PC-3 (cell line): Measurements from ENCODE around the gene INF2.

Experiments
- EZH2 ChIP-seq: fragments of 300-600 bp; sonication (generic); IDR thresholded peaks from one replicate; pipeline ENCODE4 v1.6.1; 2017; ENCODE audit warnings: antibody characterized with exemption, mild to moderate bottlenecking, low read length; ENCODE audit not compliant: unreplicated experiment
- EZH2phosphoT487 ChIP-seq: fragments of 300-600 bp; sonication (generic); IDR thresholded peaks from 2 replicates; pipeline ENCODE4 v1.6.1; 2018; ENCODE audit warnings: mild to moderate bottlenecking, antibody characterized with exemption, low read length, borderline replicate concordance
- TF ChIP-seq, protein P1 (sequence below): fragments of 300-600 bp; sonication (generic); conservative IDR thresholded peaks from 2 replicates; pipeline ENCODE4 v1.5.1; 2017; ENCODE audit warnings: antibody characterized with exemption, low read depth, mild to moderate bottlenecking, low read length

DNA sequence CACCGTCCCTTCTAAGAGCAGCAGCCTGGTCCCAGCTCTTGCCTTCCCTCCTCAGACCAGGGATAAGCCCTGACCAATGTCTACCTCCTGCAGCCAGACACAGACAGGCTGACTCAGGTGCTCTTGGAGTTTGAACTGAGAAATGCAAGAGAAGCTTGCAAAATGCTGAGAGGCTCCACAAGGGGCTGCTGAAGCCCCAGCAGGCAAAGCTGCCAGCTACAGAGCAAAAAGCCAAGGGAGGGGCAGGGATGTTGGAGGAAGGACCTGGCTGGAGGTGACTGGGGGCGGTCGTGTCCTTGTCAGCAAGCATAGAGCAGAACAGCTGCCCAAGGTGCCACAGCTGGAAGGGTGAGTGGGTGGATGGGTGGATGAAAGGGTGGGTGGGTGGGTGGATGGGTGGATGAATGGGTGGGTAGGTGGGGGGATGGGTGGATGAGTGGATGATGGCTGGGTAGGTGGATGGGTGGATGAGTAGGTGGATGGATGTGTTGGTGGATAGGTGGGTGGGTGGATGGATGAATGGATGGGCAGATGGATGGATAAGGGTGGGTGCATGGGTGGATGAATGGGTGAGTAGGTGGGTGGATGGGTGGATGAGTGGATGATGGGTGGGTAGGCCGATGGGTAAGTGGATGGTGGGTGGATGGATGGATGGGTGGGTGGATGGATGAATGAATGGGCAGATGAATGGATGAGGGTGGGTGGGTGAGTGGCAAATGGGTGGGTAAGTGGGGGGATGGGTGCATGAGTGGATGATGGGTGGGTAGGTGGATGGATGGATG lies 4.0 kb upstream of the INF2 start:
- TF ChIP-seq, protein P1, sequence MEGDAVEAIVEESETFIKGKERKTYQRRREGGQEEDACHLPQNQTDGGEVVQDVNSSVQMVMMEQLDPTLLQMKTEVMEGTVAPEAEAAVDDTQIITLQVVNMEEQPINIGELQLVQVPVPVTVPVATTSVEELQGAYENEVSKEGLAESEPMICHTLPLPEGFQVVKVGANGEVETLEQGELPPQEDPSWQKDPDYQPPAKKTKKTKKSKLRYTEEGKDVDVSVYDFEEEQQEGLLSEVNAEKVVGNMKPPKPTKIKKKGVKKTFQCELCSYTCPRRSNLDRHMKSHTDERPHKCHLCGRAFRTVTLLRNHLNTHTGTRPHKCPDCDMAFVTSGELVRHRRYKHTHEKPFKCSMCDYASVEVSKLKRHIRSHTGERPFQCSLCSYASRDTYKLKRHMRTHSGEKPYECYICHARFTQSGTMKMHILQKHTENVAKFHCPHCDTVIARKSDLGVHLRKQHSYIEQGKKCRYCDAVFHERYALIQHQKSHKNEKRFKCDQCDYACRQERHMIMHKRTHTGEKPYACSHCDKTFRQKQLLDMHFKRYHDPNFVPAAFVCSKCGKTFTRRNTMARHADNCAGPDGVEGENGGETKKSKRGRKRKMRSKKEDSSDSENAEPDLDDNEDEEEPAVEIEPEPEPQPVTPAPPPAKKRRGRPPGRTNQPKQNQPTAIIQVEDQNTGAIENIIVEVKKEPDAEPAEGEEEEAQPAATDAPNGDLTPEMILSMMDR, result no peak
- TF ChIP-seq EZH2phosphoT487, result no peak
- TF ChIP-seq EZH2, result no peak
